IMR-90 (cell line): Measurements from ENCODE around the gene SATB2. TPM values are rescaled to one million over a fixed set of nuclear protein-coding genes. Genes with fewer than 3 reads are reported as not detected.

ENCODE experiments used
- ATAC-seq: fragments of 200-7000 bp; cut with Tn5 transposase; 2 replicates; pipeline ENCODE4 v1.9.1; 2020; ENCODE audit warnings: low read depth, mild to moderate bottlenecking, moderate library complexity
- BruUV-seq: library from RNA; stranded (reverse); fragments of 400-500 nt; replicated peaks from 2 replicates; lab custom pipeline; 2021; lab: Mats Ljungman, UMichigan
- CTCF ChIA-PET: fragments of 300-600 bp; formaldehyde crosslinking; extraction: SDS; loops from one replicate; lab custom pipeline; 2021; ENCODE audit warnings: antibody characterized with exemption; lab: Yijun Ruan, JAX
- POLR2A ChIA-PET: fragments of 300-600 bp; sonication (Branson Sonifier 250); formaldehyde crosslinking; loops from one replicate; lab custom pipeline; 2022; ENCODE audit warnings: antibody characterized with exemption; ENCODE audit not compliant: unreplicated experiment; lab: Charles Lee
- DNase-seq: peaks from one replicate; pipeline ENCODE4 v3.0.0; 2013
- H2AFZ ChIP-seq: replicated peaks from 2 replicates; pipeline ENCODE3; 2013; ENCODE audit warnings: low read length, mild to moderate bottlenecking; ENCODE audit not compliant: poor library complexity
- H2AK5ac ChIP-seq: 2 replicates; pipeline ENCODE4 v1.6.1; 2013; ENCODE audit warnings: low read depth, low read length, inconsistent platforms
- H2AK9ac ChIP-seq: replicated peaks from 2 replicates; pipeline ENCODE3; 2013; ENCODE audit warnings: mild to moderate bottlenecking, low read depth, low read length, moderate library complexity; ENCODE audit not compliant: poor library complexity
- H2BK120ac ChIP-seq: 2 replicates; pipeline ENCODE4 v1.6.1; 2013; ENCODE audit warnings: low read depth, low read length, inconsistent platforms
- H2BK15ac ChIP-seq: 3 replicates; pipeline ENCODE4 v1.6.1; 2013; ENCODE audit warnings: low read depth, low read length, inconsistent platforms
- H2BK20ac ChIP-seq: 2 replicates; pipeline ENCODE4 v1.6.1; 2013; ENCODE audit warnings: low read depth, mild to moderate bottlenecking, inconsistent platforms, low read length, moderate library complexity
- H2BK5ac ChIP-seq: 2 replicates; pipeline ENCODE4 v1.6.1; 2013; ENCODE audit warnings: mild to moderate bottlenecking, low read depth, low read length, inconsistent platforms; ENCODE audit not compliant: poor library complexity, severe bottlenecking
- H3K14ac ChIP-seq: replicated peaks from 2 replicates; pipeline ENCODE4 v1.6.1; 2013; ENCODE audit warnings: low read depth, low read length, inconsistent platforms
- H3K18ac ChIP-seq: 2 replicates; pipeline ENCODE4 v1.6.1; 2013; ENCODE audit warnings: low read depth, low read length, control low read depth
- H3K23ac ChIP-seq: 2 replicates; pipeline ENCODE4 v1.6.1; 2013; ENCODE audit warnings: low read depth, low read length, inconsistent platforms
- H3K27ac ChIP-seq: 2 replicates; pipeline ENCODE4 v1.5.1; 2013; ENCODE audit warnings: mild to moderate bottlenecking, control low read depth, low read length; ENCODE audit not compliant: insufficient read depth
- H3K27me3 ChIP-seq: 2 replicates; pipeline ENCODE4 v1.6.1; 2013; ENCODE audit warnings: low read length; ENCODE audit not compliant: control insufficient read depth, insufficient read depth
- H3K36me3 ChIP-seq: 2 replicates; pipeline ENCODE4 v1.6.1; 2013; ENCODE audit warnings: low read length, mixed read lengths; ENCODE audit not compliant: control insufficient read depth, insufficient read depth
- H3K4ac ChIP-seq: 2 replicates; pipeline ENCODE4 v1.6.1; 2013; ENCODE audit warnings: low read depth, low read length, inconsistent platforms
- H3K4me1 ChIP-seq: 2 replicates; pipeline ENCODE4 v1.6.1; 2013; ENCODE audit warnings: low read length, mixed read lengths; ENCODE audit not compliant: control insufficient read depth, insufficient read depth
- H3K4me2 ChIP-seq: 2 replicates; pipeline ENCODE4 v1.6.1; 2013; ENCODE audit warnings: low read depth, mild to moderate bottlenecking, control low read depth, low read length, moderate library complexity
- H3K4me3 ChIP-seq: 2 replicates; pipeline ENCODE4 v1.5.1; 2013; ENCODE audit warnings: low read depth, mild to moderate bottlenecking, control low read depth, low read length, moderate library complexity; ENCODE audit not compliant: insufficient read depth
- H3K56ac ChIP-seq: 2 replicates; pipeline ENCODE4 v1.6.1; 2013; ENCODE audit warnings: low read length, inconsistent platforms; ENCODE audit not compliant: insufficient read depth; ENCODE audit errors: extremely low read depth
- H3K79me1 ChIP-seq, 2 experiments: 2 replicates each; pipeline ENCODE4 v1.6.1; 2013; ENCODE audit warnings: low read length in 2 of 2, inconsistent platforms in 1 of 2, low read depth in 1 of 2
- H3K9ac ChIP-seq: 2 replicates; pipeline ENCODE4 v1.6.1; 2013; ENCODE audit warnings: low read depth, low read length, control low read depth
- H3K9me1 ChIP-seq: 2 replicates; pipeline ENCODE4 v1.6.1; 2013; ENCODE audit warnings: low read length, inconsistent platforms; ENCODE audit not compliant: insufficient read depth
- H3K9me3 ChIP-seq: 2 replicates; pipeline ENCODE4 v1.6.1; 2013; ENCODE audit warnings: low read length; ENCODE audit not compliant: control insufficient read depth, insufficient read depth
- H4K20me1 ChIP-seq: 2 replicates; pipeline ENCODE4 v1.6.1; 2013; ENCODE audit warnings: low read length, inconsistent platforms; ENCODE audit not compliant: insufficient read depth
- H4K5ac ChIP-seq: 2 replicates; pipeline ENCODE4 v1.6.1; 2013; ENCODE audit warnings: mild to moderate bottlenecking, low read depth, low read length, control low read depth
- H4K8ac ChIP-seq, 2 experiments: 2 replicates each; pipeline ENCODE4 v1.6.1; 2013; ENCODE audit warnings: low read depth in 2 of 2, low read length in 2 of 2, control low read depth in 1 of 2, inconsistent platforms in 1 of 2
- H4K91ac ChIP-seq: 2 replicates; pipeline ENCODE4 v1.6.1; 2013; ENCODE audit warnings: low read depth, low read length, inconsistent platforms; ENCODE audit not compliant: insufficient read depth
- BHLHE40 ChIP-seq: fragments of 150-350 bp; IDR thresholded peaks from 2 replicates; pipeline ENCODE4 v1.6.1; 2016; ENCODE audit warnings: mild to moderate bottlenecking, low read depth, low read length
- CEBPB ChIP-seq: IDR thresholded peaks from 2 replicates; pipeline ENCODE4 v1.6.1; 2012; ENCODE audit warnings: low read depth, low read length, improper control_type of control experiment
- CHD1 ChIP-seq: IDR thresholded peaks from 2 replicates; pipeline ENCODE4 v1.6.1; 2012; ENCODE audit warnings: low read depth, low read length, improper control_type of control experiment
- CTCF ChIP-seq: conservative IDR thresholded peaks from 2 replicates; pipeline ENCODE4 v1.5.1; 2012; ENCODE audit warnings: mild to moderate bottlenecking, low read depth, low read length, improper control_type of control experiment
- FOS ChIP-seq: fragments of 150-350 bp; IDR thresholded peaks from 2 replicates; pipeline ENCODE4 v1.6.1; 2016; ENCODE audit warnings: low read depth, low read length
- MAFK ChIP-seq: IDR thresholded peaks from 2 replicates; pipeline ENCODE4 v1.6.1; 2012; ENCODE audit warnings: low read depth, low read length, improper control_type of control experiment
- MAZ ChIP-seq: IDR thresholded peaks from 2 replicates; pipeline ENCODE4 v1.6.1; 2012; ENCODE audit warnings: low read depth, mild to moderate bottlenecking, low read length, improper control_type of control experiment, moderate library complexity, borderline replicate concordance
- MXI1 ChIP-seq: IDR thresholded peaks from 2 replicates; pipeline ENCODE4 v1.6.1; 2012; ENCODE audit warnings: low read depth, mild to moderate bottlenecking, low read length, moderate library complexity, borderline replicate concordance
- NFE2L2 ChIP-seq: fragments of 150-350 bp; IDR thresholded peaks from 2 replicates; pipeline ENCODE4 v1.6.1; 2016; ENCODE audit warnings: low read depth, mild to moderate bottlenecking, low read length
- POLR2A ChIP-seq: IDR thresholded peaks from 2 replicates; pipeline ENCODE4 v1.6.1; 2012; ENCODE audit warnings: mild to moderate bottlenecking, low read depth, low read length
- RAD21 ChIP-seq: IDR thresholded peaks from 2 replicates; pipeline ENCODE4 v1.6.1; 2012; ENCODE audit warnings: low read length, improper control_type of control experiment
- RCOR1 ChIP-seq: IDR thresholded peaks from 2 replicates; pipeline ENCODE4 v1.6.1; 2012; ENCODE audit warnings: mild to moderate bottlenecking, low read length, improper control_type of control experiment; ENCODE audit not compliant: insufficient replicate concordance
- RFX5 ChIP-seq: IDR thresholded peaks from 2 replicates; pipeline ENCODE4 v1.8.0; 2012; ENCODE audit warnings: low read depth, mild to moderate bottlenecking, low read length, moderate library complexity
- SMC3 ChIP-seq: fragments of 150-350 bp; IDR thresholded peaks from 2 replicates; pipeline ENCODE4 v1.6.1; 2016; ENCODE audit warnings: low read depth, mild to moderate bottlenecking, antibody characterized with exemption, low read length, moderate library complexity
- USF2 ChIP-seq: fragments of 150-350 bp; IDR thresholded peaks from 2 replicates; pipeline ENCODE4 v1.6.1; 2017; ENCODE audit warnings: mild to moderate bottlenecking, antibody characterized with exemption, low read length, low read depth
- WGBS, 2 experiments: methylation state at CpG; one replicate each; pipeline versions ENCODE4 v1.1.5 to v1.1.7; 2013; ENCODE audit warnings: missing lambda C conversion rate in 2 of 2; ENCODE audit not compliant: insufficient read length in 1 of 2; ENCODE audit errors: extremely low coverage in 2 of 2; 5-methylcytosine and 5-hydroxymethylcytosine counted together
- dilution Hi-C: fragments of 300-500 bp; cut with HindIII; formaldehyde crosslinking; loops from one replicate; pipeline ENCODE4 v1.14.3; 2018; ENCODE audit warnings: low sequenced_read_pairs; ENCODE audit not compliant: unreplicated experiment
- in situ Hi-C: fragments of 300-500 bp; cut with MboI; formaldehyde crosslinking; loops from 3 replicates; pipeline ENCODE4 v1.14.3; 2019; ENCODE audit warnings: low sequenced_read_pairs, inconsistent platforms, mixed read lengths
- intact Hi-C: fragments of 100-400 bp; cut with micrococcal nuclease; formaldehyde crosslinking; loops from 2 replicates; pipeline ENCODE4 v1.10.0; 2022
- polyA plus RNA-seq, 3 experiments: library from polyadenylated mRNA; depleted of rRNA; stranded (reverse); fragments of >200 nt; gene quantifications; 2 replicates each; pipeline ENCODE4 v1.2.3, GENCODE V29; 2012; ENCODE audit warnings: low replicate concordance in 1 of 3
- total RNA-seq: library from RNA; depleted of rRNA; stranded (reverse); fragments of >200 nt; gene quantifications from 2 replicates; pipeline ENCODE4 v1.2.3, GENCODE V29; 2012

Gene SATB2
- total and polyA plus RNA-seq, 2 of the 4 experiments (the other 2 are of a cell fraction), result 6.2 to 8.4 TPM

- POLR2A ChIA-PET, result no interaction called here
- H3K36me3 ChIP-seq, result peaks cover 9% of the 10 kb centered on the region
- no peak overlapping the region for H3K23ac ChIP-seq
- no peak overlapping the region for H4K5ac ChIP-seq
- H3K18ac ChIP-seq, result no peak overlapping the region
- no CpG with 5 or more reads among the region's 1 CpG for WGBS, 2 experiments
- H2AK5ac ChIP-seq, result no peak overlapping the region
- dilution Hi-C loops, result no loop called here
- in situ Hi-C loops, result no loop called here
- no peaks in the 10 kb centered on the region for H3K9me3 ChIP-seq
- H4K8ac ChIP-seq, result no peak overlapping the region
- no peak overlapping the region for H2AK9ac ChIP-seq
- CTCF ChIA-PET, result interaction anchor here (0.7 to 1.3 kb wide), 2 partner anchors 16 to 414 kb away, joined by 3 to 5 read pairs; no protein-coding TSS in a partner anchor
- no peak overlapping the region for H2AFZ ChIP-seq
- no peak overlapping the region for H3K9ac ChIP-seq
- DNase-seq (no peak), ATAC-seq (no peak)
- no peaks in the 10 kb centered on the region for H3K27me3 ChIP-seq
- no peak overlapping the region for H2BK15ac ChIP-seq
- peaks cover 4 to 27% of the 10 kb centered on the region in 2 experiments; a peak in 3 of 4 replicates for H3K79me1 ChIP-seq
- no TSS peak for BruUV-seq
- TF ChIP-seq BHLHE40 (no peak), RCOR1 (no peak), FOS (no peak), SMC3 (no peak), CEBPB (no peak), MAZ (no peak), RFX5 (no peak), USF2 (no peak), CHD1 (no peak), MXI1 (no peak), CTCF (no peak), RAD21 (no peak), POLR2A (no peak), NFE2L2 (no peak), MAFK (no peak)
- H3K4me3 ChIP-seq, result no peak overlapping the region
- H2BK120ac ChIP-seq, result no peak overlapping the region
- H3K56ac ChIP-seq, result no peak overlapping the region
- no peak overlapping the region for H3K27ac ChIP-seq
- no peak overlapping the region for H3K4me2 ChIP-seq
- no peak overlapping the region for H2BK5ac ChIP-seq
- no peaks in the 10 kb centered on the region for H4K20me1 ChIP-seq
- intact Hi-C loops, result no loop called here
- H3K14ac ChIP-seq, result no peak overlapping the region
- peaks cover 2% of the 10 kb centered on the region; the same call in 1 of the 2 replicates for H3K9me1 ChIP-seq
- no peak overlapping the region for H3K4ac ChIP-seq
- H3K4me1 ChIP-seq, result 0 out of 2 replicates have a peak, but pooled peaks cover 1% of the 10 kb centered on the region
- no peak overlapping the region for H4K91ac ChIP-seq
- H2BK20ac ChIP-seq, result no peak overlapping the region
These were observed 23.2 kb downstream of the SATB2 start for GRCh38 chr2:199434555-199434954.
